ENCODE measurements around the gene PROCA1. TPM values are rescaled to one million over a fixed set of nuclear protein-coding genes. Genes with fewer than 3 reads are reported as not detected.

Gene PROCA1
- total RNA-seq, 4 donors from 2014 or later, result 2.0 to 8.5 (median 2.4) TPM; not detected in 1

- TF ChIP-seq CTCF (IDR thresholded peaks at IDR 0.05; ENCODE audit: low read depth), result no peak
Measured at GRCh38 chr17:28718333-28719020, 6.8 kb upstream of the PROCA1 start.

GRCh38 chr17:28717578-28718332 is 6.1 kb upstream of the PROCA1 start, which contains the start of gene RAB34:
TSS of gene RAB34 (minus strand) at chr17:28717868. CDS start at chr17:28717266, 602 bp downstream.
- no peak for TF ChIP-seq CTCF (IDR thresholded peaks at IDR 0.05; ENCODE audit: low read depth)

GRCh38 chr17:28716740-28717577 is 5.3 kb upstream of the PROCA1 start:
- no peak for TF ChIP-seq CTCF (IDR thresholded peaks at IDR 0.05; ENCODE audit: low read depth)

GRCh38 chr17:28715217-28715616 is 3.5 kb upstream of the PROCA1 start:
- TF ChIP-seq CTCF (IDR thresholded peaks at IDR 0.05; ENCODE audit: low read depth), result no peak

- no peak for TF ChIP-seq CTCF (IDR thresholded peaks at IDR 0.05; ENCODE audit: low read depth)
Measured at GRCh38 chr17:28714281-28714680, 2.6 kb upstream of the PROCA1 start.

- no peak for TF ChIP-seq CTCF (IDR thresholded peaks at IDR 0.05; ENCODE audit: low read depth)
Measured at GRCh38 chr17:28712705-28713415, 1.2 kb upstream of the PROCA1 start.

Data from subcutaneous adipose tissue (tissue), 4 donors.